ENCODE data around the gene UBE3A.

GRCh38 chr15:25372298-25372697 lies 66.5 kb downstream of the UBE3A start:
- TF ChIP-seq POLR2A (IDR thresholded peaks at IDR 0.05; ENCODE audit: low read depth, low read length) (no peak), POLR2AphosphoS5 (IDR thresholded peaks at IDR 0.05; ENCODE audit: low read depth, low read length) (no peak), TAF1 (IDR thresholded peaks at IDR 0.05; ENCODE audit: low read depth, low read length) (no peak), SPI1 (IDR thresholded peaks at IDR 0.05; ENCODE audit: low read depth, low read length) (no peak)
